GM19395 (cell line): ENCODE data around the gene MRPL55.

Experiments used
- ATAC-seq: cut with Tn5 transposase; IDR thresholded peaks from one replicate; pipeline ENCODE4 v1.9.1; 2021; ENCODE audit warnings: mild to moderate bottlenecking, moderate library complexity; ENCODE audit not compliant: unreplicated experiment

Gene MRPL55

GRCh38 chr1:228148196-228148861, 39.2 kb upstream of the MRPL55 start:
- no peak for ATAC-seq

GRCh38 chr1:228147768-228148167, 38.7 kb upstream of the MRPL55 start:
- no peak for ATAC-seq

- ATAC-seq, result no peak
These were observed 38.1 kb upstream of the MRPL55 start for GRCh38 chr1:228147151-228147693.

- ATAC-seq, result no peak
These were observed 37.5 kb upstream of the MRPL55 start for GRCh38 chr1:228146417-228147150.

GRCh38 chr1:228145463-228146416, 36.6 kb upstream of the MRPL55 start:
- no peak for ATAC-seq

GRCh38 chr1:228144993-228145343, 35.9 kb upstream of the MRPL55 start:
- no peak for ATAC-seq

- no peak for ATAC-seq
These were observed 35.3 kb upstream of the MRPL55 start for GRCh38 chr1:228144193-228144992.

- no peak for ATAC-seq
These were observed 34.5 kb upstream of the MRPL55 start for GRCh38 chr1:228143480-228144192.

- ATAC-seq, result no peak
These were observed 33.6 kb upstream of the MRPL55 start for GRCh38 chr1:228142701-228143136.

- ATAC-seq, result no peak
These were observed 33.1 kb upstream of the MRPL55 start for GRCh38 chr1:228142155-228142691.

GRCh38 chr1:228141226-228142044, 32.3 kb upstream of the MRPL55 start:
- no peak for ATAC-seq

- ATAC-seq, result no peak
These were observed 31.7 kb upstream of the MRPL55 start for GRCh38 chr1:228140724-228141225.

- peak; percentile 90 for ATAC-seq
These were observed 31.0 kb upstream of the MRPL55 start, which contains the start of gene GUK1 for GRCh38 chr1:228139931-228140723. TSS of gene GUK1 (plus strand) at chr1:228140279. CDS start at chr1:228140303, 24 bp downstream.

- ATAC-seq, result no peak
These were observed 30.4 kb upstream of the MRPL55 start for GRCh38 chr1:228139406-228139930.

- ATAC-seq, result no peak
These were observed 27.8 kb upstream of the MRPL55 start for GRCh38 chr1:228136901-228137300.

- no peak for ATAC-seq
These were observed 25.5 kb upstream of the MRPL55 start for GRCh38 chr1:228134591-228134990.

GRCh38 chr1:228131766-228132165, 22.7 kb upstream of the MRPL55 start:
- ATAC-seq, result no peak
